Skeletal muscle tissue (tissue), 4 donors: ENCODE measurements around the gene LHX4. TPM values are rescaled to one million over a fixed set of nuclear protein-coding genes. Genes with fewer than 3 reads are reported as not detected.

Experiments used
- H3K27ac ChIP-seq: one replicate; pipeline ENCODE4 v1.7.0; 2013; ENCODE audit warnings: mild to moderate bottlenecking, low read depth, low read length, inconsistent platforms
- H3K27me3 ChIP-seq, 3 donors: one replicate each; pipeline ENCODE4 v1.7.0; 2013; ENCODE audit warnings: low read length in 3 of 3; ENCODE audit not compliant: control insufficient read depth in 3 of 3, insufficient read depth in 3 of 3
- H3K36me3 ChIP-seq, 3 donors: one replicate each; pipeline ENCODE4 v1.7.0; 2013; ENCODE audit warnings: low read length in 3 of 3; ENCODE audit not compliant: control insufficient read depth in 3 of 3, insufficient read depth in 3 of 3
- H3K4me1 ChIP-seq, 3 donors: one replicate each; pipeline ENCODE4 v1.7.0; 2013; ENCODE audit warnings: low read length in 3 of 3, mild to moderate bottlenecking in 3 of 3; ENCODE audit not compliant: control insufficient read depth in 3 of 3, insufficient read depth in 3 of 3
- H3K4me3 ChIP-seq, 3 donors: one replicate each; pipeline ENCODE4 v1.7.0; 2013; ENCODE audit warnings: low read length in 3 of 3
- H3K9ac ChIP-seq, 3 donors: one replicate each; pipeline ENCODE4 v1.7.0; 2013; ENCODE audit warnings: low read length in 3 of 3, mild to moderate bottlenecking in 3 of 3, moderate library complexity in 2 of 3, low read depth in 1 of 3
- H3K9me3 ChIP-seq, 3 donors: one replicate each; pipeline ENCODE4 v1.7.0; 2013; ENCODE audit warnings: low read length in 3 of 3; ENCODE audit not compliant: control insufficient read depth in 3 of 3
- total RNA-seq: library from RNA; depleted of rRNA; stranded (reverse); fragments of >200 nt; gene quantifications from one replicate; pipeline ENCODE4 v1.2.3, GENCODE V29; 2014
- donor health status: Osteomylitis.

Gene LHX4
- total RNA-seq, 1 donor from 2014 or later, result not detected

DNA sequence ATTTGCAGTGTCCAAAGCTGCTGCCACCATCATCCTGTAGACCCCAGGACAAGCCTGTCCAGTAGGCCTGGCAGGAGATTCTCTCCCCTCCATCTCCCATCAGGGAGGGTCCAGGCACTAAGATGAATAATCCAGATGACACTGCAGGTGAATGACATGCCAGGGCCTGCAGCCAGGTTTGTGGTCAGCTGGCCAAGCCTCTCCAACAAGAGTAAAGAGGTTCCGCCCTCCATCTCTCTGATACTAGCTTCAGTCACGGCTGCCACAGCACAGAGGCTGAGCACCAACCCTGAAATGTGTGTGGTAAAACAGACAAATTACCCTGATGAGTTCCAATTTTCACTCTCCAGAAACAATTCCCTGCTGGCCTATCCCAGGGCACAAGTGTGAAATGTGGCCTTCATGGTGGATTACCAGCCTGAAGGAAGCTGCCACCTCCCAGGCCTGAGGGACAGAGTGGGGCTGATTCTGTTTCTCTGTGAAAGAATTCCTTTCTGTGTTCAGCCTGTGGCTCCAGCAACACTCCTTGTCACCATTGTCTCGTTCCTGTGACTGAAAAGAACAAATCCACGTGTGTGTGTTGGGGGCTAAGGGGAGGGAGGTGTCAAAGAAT lies 19.9 kb upstream of the LHX4 start:
- H3K27ac ChIP-seq, result no peak overlapping the region
- no peaks in the 10 kb centered on the region for H3K9me3 ChIP-seq
- H3K4me3 ChIP-seq, result no peak overlapping the region
- H3K36me3 ChIP-seq, result no peaks in the 10 kb centered on the region
- H3K4me1 ChIP-seq, result peaks cover 0 to 5% (median 3%) of the 10 kb centered on the region in 3 donors
- H3K9ac ChIP-seq, result no peak overlapping the region
- H3K27me3 ChIP-seq, result peaks cover 0 to 12% (median 9%) of the 10 kb centered on the region in 3 donors

DNA sequence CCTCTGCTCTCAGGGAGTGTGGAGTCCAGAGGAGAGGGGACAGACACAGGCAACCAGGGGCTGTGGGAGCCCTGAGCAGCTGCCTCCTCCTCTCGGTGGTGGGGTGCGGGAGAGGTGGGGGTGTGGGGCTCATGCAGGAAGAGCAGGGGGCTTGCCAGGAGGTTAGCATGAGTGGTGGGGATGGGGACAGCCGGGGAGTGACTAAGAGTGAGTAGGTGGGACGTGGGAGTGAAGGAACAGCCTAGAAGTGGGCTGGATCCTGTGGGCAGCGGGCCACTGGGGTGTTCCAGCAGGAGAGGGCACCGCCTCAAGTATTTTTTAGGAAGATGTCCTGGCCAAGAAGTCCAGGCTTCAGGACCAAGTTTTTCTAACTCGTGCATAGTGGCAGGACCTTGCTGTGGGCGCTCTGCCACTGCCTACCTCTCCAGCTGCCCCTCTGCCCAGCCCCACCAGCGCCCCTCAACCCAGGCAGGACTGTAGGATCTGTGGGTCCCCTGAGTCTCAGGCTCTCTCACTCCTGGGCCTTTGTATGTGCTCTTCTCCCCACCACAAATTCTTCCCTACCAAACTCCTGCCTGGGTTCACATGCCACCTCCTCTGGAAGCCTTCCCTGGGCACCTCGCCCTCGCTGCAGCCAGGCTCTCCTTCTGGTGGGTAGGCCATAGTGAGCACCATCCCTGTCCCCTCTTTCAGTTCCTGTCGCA lies 18.8 kb upstream of the LHX4 start:
- Histone ChIP-seq H3K36me3 (no peaks in the 10 kb centered on the region), H3K9ac (no peak overlapping the region), H3K4me1 (peaks cover 0 to 5% (median 3%) of the 10 kb centered on the region in 3 donors), H3K9me3 (no peaks in the 10 kb centered on the region), H3K27me3 (peaks cover 0 to 12% (median 9%) of the 10 kb centered on the region in 3 donors), H3K4me3 (no peak overlapping the region), H3K27ac (no peak overlapping the region)

DNA sequence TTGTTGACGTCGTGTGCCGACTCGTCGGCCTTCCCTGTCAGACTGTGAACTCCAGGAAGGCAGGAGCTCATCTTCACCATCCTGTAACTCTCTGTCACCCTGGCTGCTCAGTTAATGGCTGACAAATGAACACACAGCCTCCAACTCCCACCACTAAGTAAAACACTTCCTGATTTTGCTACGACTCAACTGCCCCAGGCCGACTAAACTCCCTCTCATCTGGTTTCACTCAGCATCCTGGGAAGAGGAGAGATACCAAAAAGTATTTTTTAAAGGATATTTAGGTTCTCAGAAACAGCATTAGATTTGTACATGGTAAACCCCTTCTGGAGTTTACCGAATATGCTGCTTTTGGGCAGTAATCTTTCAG lies 18.2 kb upstream of the LHX4 start:
- Histone ChIP-seq H3K27me3 (peaks cover 0 to 12% (median 9%) of the 10 kb centered on the region in 3 donors), H3K27ac (no peak overlapping the region), H3K36me3 (no peaks in the 10 kb centered on the region), H3K9ac (no peak overlapping the region), H3K9me3 (no peaks in the 10 kb centered on the region), H3K4me1 (peaks cover 0 to 5% (median 3%) of the 10 kb centered on the region in 3 donors), H3K4me3 (no peak overlapping the region)

DNA sequence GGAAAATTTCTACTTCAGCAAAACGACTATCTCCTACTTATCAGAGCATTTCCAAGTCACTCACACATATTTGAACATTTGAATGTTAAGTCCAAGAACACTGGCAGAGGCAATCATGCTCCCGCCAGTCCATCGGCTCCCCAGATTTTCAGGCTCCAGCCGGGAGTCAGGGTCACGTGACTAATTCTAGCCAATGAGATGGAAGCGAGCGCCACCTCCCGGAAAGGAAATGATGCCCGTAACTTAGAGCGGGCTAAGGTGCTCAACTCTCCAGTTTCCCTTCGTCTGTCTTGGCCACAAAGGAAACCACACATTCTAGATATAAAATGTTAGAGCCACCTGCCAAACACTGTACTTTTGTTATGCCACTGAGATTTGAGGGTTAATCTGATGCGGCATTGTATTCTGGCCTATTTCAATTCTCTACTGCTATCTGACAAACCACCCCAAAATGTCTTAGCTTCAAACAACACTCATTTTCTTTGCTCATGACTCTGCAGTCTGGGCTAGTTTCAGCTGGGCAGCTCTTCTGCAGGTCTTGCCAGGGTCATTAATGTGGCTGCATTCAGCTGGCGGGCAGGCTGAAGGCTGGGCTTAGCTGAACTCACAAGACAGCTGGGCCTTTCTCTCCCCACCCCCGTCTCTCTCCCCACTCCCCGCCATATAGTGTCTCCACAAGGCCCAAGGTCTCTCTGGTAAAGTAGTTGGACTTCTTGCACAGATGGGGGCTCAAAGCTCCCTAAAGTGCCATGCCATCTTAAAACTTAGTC lies 16.5 kb upstream of the LHX4 start:
- Histone ChIP-seq H3K9ac (no peak overlapping the region), H3K27ac (no peak overlapping the region), H3K9me3 (no peaks in the 10 kb centered on the region), H3K4me1 (peaks cover 0 to 5% (median 3%) of the 10 kb centered on the region in 3 donors), H3K36me3 (no peaks in the 10 kb centered on the region), H3K27me3 (peaks cover 0 to 12% (median 9%) of the 10 kb centered on the region in 3 donors), H3K4me3 (peak overlapping the region; percentile 0 to 34 (median 10))

DNA sequence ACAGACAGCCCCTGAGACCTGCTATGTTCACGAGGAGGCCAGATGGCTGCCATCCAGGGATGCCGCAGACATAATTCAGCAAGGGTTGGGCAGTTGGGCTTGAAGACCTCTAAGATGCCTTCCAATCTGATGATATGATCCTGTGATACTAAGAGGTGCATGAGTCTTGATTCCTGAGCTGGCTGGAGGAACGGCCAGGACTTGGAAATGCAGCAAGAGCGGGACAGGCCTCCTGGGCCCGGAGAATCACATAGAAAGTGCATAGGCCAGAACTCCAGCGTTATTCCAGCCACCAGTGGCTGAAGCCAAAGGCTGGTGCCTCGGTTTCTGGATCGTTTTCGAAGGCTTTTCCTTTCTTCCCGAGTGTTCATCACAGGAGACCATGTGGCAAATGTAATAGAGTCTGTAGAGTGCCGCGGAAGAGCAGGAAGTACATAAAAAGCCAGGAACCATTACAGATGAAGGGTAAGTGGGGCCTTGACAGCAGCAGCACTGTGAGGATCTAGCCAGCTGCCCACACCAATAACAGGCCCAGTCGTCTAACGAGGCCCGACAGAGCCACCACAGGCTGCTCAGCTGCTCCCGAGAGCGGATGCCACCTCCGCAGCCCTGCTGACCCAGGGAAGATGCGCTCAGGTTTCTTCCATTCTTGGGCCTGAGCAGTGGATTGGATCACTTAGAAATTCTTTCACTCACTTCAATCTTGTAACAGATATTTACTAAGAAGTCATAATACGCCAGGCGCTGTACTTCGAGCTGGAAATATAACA lies 14.0 kb upstream of the LHX4 start:
- no peak overlapping the region for H3K27ac ChIP-seq
- H3K4me3 ChIP-seq, result no peak overlapping the region
- no peaks in the 10 kb centered on the region for H3K36me3 ChIP-seq
- H3K9me3 ChIP-seq, result no peaks in the 10 kb centered on the region
- peaks cover 0 to 15% (median 13%) of the 10 kb centered on the region in 3 donors for H3K27me3 ChIP-seq
- peaks cover 0 to 5% (median 3%) of the 10 kb centered on the region in 3 donors for H3K4me1 ChIP-seq
- no peak overlapping the region for H3K9ac ChIP-seq

DNA sequence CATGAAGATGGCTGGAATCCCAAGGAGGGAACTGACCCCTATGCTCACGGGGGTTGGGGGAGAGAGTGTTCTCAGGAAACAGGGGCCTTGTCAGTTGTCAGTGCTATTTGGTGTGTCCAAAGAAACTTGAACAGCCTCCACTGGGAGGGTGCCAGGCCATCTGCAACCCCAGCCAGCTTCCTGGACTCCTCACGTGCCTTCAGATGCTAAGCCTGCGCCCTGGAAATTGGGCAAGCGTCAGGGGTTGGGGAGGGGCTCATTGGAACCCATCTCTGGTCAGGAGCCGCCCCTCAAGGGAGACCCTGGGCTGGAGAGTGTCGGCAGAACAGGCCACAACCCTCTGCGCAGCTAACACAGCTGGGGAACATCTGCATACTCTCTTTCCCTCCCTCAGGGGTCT lies 13.1 kb upstream of the LHX4 start:
- H3K27me3 ChIP-seq, result peaks cover 0 to 7% (median 3%) of the 10 kb centered on the region in 3 donors
- H3K27ac ChIP-seq, result no peak overlapping the region
- H3K4me3 ChIP-seq, result no peak overlapping the region
- H3K36me3 ChIP-seq, result no peaks in the 10 kb centered on the region
- no peak overlapping the region for H3K9ac ChIP-seq
- H3K4me1 ChIP-seq, result peaks cover 0 to 5% (median 3%) of the 10 kb centered on the region in 3 donors
- no peaks in the 10 kb centered on the region for H3K9me3 ChIP-seq

DNA sequence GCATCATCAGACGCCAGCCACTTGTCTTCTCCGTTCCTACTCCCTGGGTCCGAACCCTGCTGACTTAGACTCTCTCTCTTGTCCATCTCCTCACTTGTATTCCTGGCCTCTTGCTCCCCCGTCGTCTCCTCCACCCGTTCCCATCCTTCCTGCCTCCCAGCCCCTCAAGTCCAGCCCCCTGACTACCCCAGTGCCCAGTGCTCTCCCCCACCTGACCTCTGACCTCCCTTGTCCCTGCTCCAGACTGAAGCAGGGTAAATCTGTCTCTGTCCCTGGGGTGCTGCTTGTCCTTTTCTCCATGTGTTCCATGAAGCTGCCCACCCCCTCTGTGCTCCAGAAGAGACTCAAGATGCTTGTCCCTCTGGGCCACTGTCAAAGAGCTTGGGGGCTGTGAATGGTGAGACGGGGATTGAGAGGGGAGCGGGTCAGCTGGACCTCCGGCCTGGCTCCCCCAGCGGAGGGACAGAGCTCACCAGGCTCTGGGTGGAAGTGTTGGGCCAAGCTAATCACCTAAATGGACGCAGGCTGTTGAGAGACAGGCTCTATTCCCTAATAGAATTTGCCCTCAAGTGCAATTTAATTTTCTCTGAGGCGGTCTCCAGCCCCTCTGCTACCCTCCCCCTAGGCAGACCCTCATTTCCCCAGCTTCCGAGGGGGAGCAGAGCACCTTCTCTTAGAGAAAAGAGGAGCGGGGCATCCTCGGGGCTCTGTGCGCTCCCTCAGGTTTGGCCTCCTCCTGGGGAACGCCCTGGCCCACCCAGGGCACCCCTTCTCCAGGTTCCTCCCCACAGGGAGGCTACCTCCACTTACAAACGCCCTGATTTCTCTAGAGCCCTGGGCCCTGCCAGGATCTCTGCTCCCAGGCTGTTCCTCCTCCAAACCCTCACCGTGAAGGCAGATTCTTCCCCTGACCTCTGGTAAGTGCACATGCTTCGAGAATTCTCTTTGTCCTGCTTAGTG lies 11.0 kb upstream of the LHX4 start:
- H3K4me1 ChIP-seq, result no peaks in the 10 kb centered on the region
- no peak overlapping the region for H3K9ac ChIP-seq

DNA sequence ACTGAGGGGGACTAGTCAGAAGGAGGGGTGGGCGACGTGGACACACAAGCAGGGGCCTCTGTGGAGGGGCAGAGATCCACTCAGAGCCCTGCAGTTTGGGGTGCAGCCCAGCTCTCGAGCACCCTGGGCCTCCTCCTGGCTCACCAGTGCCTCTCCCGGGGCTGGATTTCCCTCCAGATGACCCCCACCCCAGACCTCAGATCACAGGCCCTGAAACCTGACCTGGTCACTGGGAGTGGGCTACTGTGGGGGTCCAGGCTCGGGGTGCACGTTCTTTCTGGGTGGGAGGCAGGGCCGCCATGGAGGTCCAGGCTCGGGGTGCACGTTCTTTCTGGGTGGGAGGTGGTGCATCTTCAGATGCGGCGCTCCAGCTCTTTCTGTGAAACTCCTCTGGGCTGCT lies 10.3 kb upstream of the LHX4 start:
- Histone ChIP-seq H3K4me3 (no peak overlapping the region), H3K36me3 (no peaks in the 10 kb centered on the region), H3K27me3 (peaks cover 6 to 22% (median 9%) of the 10 kb centered on the region in 3 donors), H3K9ac (no peak overlapping the region), H3K4me1 (no peaks in the 10 kb centered on the region), H3K27ac (no peak overlapping the region), H3K9me3 (no peaks in the 10 kb centered on the region)

More for the DNA sequence above, 11.0 kb upstream of the LHX4 start:
- no peak overlapping the region for H3K27ac ChIP-seq
- no peak overlapping the region for H3K4me3 ChIP-seq
- H3K9me3 ChIP-seq, result no peaks in the 10 kb centered on the region
- peaks cover under 1 to 15% (median 3%) of the 10 kb centered on the region in 3 donors for H3K27me3 ChIP-seq
- no peaks in the 10 kb centered on the region for H3K36me3 ChIP-seq

DNA sequence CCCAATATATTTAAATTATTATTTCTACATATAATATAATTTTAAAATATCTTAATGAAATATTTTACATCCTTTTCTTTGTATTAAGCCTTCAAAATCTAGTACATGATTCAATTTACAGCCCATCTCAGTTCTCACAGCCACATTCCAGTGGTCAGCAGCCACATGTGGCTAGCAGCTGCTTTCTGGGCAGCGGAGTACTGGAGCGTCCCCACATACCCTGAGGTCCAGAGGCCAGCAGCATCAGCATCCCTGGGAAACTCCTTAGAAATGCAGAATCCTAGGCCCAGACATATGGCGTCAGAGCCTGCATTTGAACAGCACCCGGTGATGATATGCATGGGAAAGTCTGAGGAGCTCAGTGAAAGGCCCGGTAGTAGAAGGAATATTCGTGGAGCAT lies 8.6 kb upstream of the LHX4 start:
- Histone ChIP-seq H3K4me3 (no peak overlapping the region), H3K27me3 (peaks cover 14 to 37% (median 23%) of the 10 kb centered on the region in 3 donors), H3K4me1 (no peaks in the 10 kb centered on the region), H3K36me3 (no peaks in the 10 kb centered on the region), H3K9ac (no peak overlapping the region), H3K9me3 (no peaks in the 10 kb centered on the region), H3K27ac (no peak overlapping the region)
